ENCODE results near the gene TMSB4X. TPM values are rescaled to one million over a fixed set of nuclear protein-coding genes. Genes with fewer than 3 reads are reported as not detected.
A peak's percentile ranks its signal among the peaks of the same experiment; 100 is the strongest.

The TMSB4X gene
- total and polyA plus RNA-seq, 3 donors from 2014 or later: 384 to 1,448 (median 669) TPM

GRCh38 chrX:12953420-12953819, 21.5 kb upstream of the TMSB4X start:
- Histone ChIP-seq H3K27me3 (no peaks in the 10 kb centered on the region), H3K4me3 (no peak overlapping the region), H3K27ac (no peak overlapping the region), H3K36me3 (ENCODE audit: low read depth, missing control alignments) (no peaks in the 10 kb centered on the region), H3K4me1 (no peaks in the 10 kb centered on the region), H3K9me3 (no peaks in the 10 kb centered on the region)
- WGBS, 2 donors: 94 to 100% methylated on average over 2 to 8 of the region's 8 CpGs
- intact Hi-C loops (cut with DNase I; ENCODE audit: low total_unique reads): no loop called here
- DNase-seq: no peak
- TF ChIP-seq CTCF (IDR thresholded peaks at IDR 0.05): no peak

GRCh38 chrX:12954376-12954775, 20.5 kb upstream of the TMSB4X start:
- intact Hi-C loops (cut with DNase I; ENCODE audit: low total_unique reads): no loop called here
- no peaks in the 10 kb centered on the region for H3K36me3 ChIP-seq (ENCODE audit: low read depth, missing control alignments)
- H3K9me3 ChIP-seq: no peaks in the 10 kb centered on the region
- no peak overlapping the region for H3K4me3 ChIP-seq
- DNase-seq: no peak
- WGBS, 2 donors: 84 to 98% methylated on average over 7 to 9 of the region's 9 CpGs
- no peak overlapping the region for H3K27ac ChIP-seq
- no peaks in the 10 kb centered on the region for H3K4me1 ChIP-seq
- TF ChIP-seq CTCF (IDR thresholded peaks at IDR 0.05): no peak
- no peak for TF ChIP-seq POLR2A (IDR thresholded peaks at IDR 0.05)
- no peaks in the 10 kb centered on the region for H3K27me3 ChIP-seq

- intact Hi-C loops (cut with DNase I; ENCODE audit: low total_unique reads): no loop called here
- TF ChIP-seq CTCF (IDR thresholded peaks at IDR 0.05) (no peak), POLR2A (IDR thresholded peaks at IDR 0.05) (no peak)
- WGBS, 2 donors: 81 to 94% methylated on average over 3 to 4 of the region's 4 CpGs
These were observed 19.9 kb upstream of the TMSB4X start for GRCh38 chrX:12954981-12955380.

GRCh38 chrX:12955882-12956703, 18.8 kb upstream of the TMSB4X start:
- H3K4me1 ChIP-seq: no peaks in the 10 kb centered on the region
- intact Hi-C loops (cut with DNase I; ENCODE audit: low total_unique reads): no loop called here
- no peaks in the 10 kb centered on the region for H3K27me3 ChIP-seq
- DNase-seq: no peak
- no peak for TF ChIP-seq POLR2A (IDR thresholded peaks at IDR 0.05)
- no peak for TF ChIP-seq CTCF (IDR thresholded peaks at IDR 0.05)
- H3K36me3 ChIP-seq (ENCODE audit: low read depth, missing control alignments): no peaks in the 10 kb centered on the region
- 64 to 78% methylated on average over 5 to 18 of the region's 20 CpGs for WGBS, 2 donors
- peak overlapping the region in 1 of 2 donors; percentile 53 for H3K27ac ChIP-seq
- H3K9me3 ChIP-seq: no peaks in the 10 kb centered on the region
- no peak overlapping the region for H3K4me3 ChIP-seq

More at GRCh38 chrX:12954981-12955380, 19.9 kb upstream of the TMSB4X start:
- Histone ChIP-seq H3K9me3 (no peaks in the 10 kb centered on the region), H3K4me3 (no peak overlapping the region), H3K36me3 (ENCODE audit: low read depth, missing control alignments) (no peaks in the 10 kb centered on the region), H3K27me3 (no peaks in the 10 kb centered on the region), H3K4me1 (no peaks in the 10 kb centered on the region), H3K27ac (no peak overlapping the region)
- no peak for DNase-seq

All from testis (tissue), 3 donors.